IPS DF 4.7 (cell line): Measurements from ENCODE around the gene CFAP251.
"Not testable (repeated sequence)": the region's sequence is repeated elsewhere in the genome, so short reads cannot be mapped to it uniquely, and the experiment has no call there.

ENCODE experiments used
- DNase-seq: peaks from one replicate; pipeline ENCODE4 v3.0.0-alpha.2; 2013; ENCODE audit warnings: low spot score; ENCODE audit errors: extremely low read depth

CFAP251 gene

DNA sequence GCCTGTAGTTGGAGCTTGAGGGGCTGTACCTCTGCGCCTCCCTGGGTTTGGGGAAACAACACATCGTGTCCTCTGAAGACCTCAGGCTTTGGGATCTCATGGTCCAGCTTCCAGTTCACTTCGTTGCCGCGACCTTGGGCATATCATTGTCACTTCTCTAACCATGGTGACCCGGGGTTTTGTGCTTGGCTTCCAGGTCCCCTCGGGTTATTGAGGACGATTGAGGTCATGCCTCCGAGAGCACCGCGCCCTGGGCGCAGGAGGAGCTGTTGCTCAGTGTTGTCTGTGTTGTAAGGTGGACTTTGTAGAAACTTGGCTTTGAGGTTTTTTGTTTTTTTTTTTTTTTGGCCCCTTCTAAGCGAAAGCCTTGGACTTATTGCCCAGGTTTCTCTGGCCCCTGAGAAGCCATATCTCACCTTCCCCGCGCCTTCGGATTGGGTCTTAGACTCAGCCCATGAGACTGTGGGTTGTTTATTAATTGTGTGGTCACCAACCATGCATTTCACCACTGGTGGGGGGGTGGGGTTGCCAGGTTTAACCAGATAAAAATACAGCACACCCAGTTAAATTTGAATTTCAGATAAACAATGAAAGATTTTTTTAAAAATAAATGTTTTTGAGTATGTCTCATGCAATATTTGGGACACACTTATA lies 105.9 kb downstream of the CFAP251 start:
- DNase-seq: no peak

DNA sequence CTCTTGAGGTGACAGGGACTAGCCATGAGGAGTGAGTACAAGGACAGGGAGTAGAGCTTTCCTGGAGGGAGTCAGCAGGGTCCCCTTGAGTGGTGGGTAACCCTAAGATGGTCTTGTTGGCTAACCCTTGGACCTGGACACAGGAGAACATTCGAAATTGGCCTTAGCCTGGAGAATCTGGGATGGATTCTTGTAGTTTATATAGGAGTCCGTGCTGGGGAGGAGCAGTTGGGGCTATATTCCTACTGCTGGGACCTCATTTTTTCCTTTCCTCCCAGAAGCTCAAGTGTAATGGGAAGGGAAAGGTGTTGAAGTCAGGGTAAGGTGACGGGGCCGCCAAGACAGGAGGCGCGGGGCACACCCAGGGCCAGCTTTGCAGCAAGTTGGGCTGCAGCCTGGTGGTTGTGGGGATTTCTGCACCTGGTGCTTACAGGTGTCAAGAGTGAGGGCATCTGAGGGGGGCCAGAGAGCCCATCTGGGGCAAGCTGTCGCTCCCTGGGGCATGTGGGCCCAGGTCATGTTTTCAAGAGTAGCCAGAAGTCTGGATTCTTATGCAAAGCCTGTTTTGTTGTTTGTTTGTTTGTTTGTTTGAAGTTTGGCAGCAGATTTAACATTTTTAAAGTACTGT lies 108.4 kb downstream of the CFAP251 start:
- no peak for DNase-seq

DNA sequence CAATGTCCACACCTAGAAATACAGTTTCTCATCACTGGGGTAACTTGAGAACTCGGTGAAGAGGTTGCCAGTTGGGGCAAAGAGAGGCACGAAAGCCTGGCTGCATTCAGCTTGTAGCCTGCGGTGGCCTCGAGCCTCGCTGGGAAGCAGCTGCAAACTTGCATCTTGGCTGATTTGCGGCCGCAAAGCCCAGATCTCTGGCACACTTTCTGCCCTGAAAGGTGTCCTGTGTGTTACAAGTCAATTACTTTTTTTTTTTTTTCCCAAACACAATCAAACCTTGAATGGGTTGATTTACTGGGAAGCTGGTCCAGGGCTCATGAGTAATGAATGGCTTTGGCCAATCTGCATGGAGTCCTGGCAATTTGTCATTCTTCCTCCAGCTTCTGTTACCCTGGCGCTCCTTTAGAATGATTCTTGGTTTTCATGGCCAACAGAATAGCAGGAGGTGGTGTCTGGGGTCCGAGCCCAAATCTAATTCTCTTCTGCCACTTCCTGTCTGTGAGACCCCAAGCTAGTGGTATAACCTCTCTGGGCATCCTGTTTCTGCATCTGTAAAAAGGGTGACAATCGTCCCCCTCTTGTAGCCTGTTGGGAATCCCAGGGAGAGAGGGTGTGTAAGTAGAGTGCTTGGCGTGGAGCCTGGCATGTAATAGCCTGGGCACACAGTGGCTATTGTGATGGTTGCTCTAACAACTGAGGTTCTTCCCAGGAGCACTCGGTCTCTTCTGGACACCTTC lies 109.9 kb downstream of the CFAP251 start:
- DNase-seq: no peak

GRCh38 chr12:122028905-122029560 lies 110.6 kb downstream of the CFAP251 start:
- DNase-seq: no peak

DNA sequence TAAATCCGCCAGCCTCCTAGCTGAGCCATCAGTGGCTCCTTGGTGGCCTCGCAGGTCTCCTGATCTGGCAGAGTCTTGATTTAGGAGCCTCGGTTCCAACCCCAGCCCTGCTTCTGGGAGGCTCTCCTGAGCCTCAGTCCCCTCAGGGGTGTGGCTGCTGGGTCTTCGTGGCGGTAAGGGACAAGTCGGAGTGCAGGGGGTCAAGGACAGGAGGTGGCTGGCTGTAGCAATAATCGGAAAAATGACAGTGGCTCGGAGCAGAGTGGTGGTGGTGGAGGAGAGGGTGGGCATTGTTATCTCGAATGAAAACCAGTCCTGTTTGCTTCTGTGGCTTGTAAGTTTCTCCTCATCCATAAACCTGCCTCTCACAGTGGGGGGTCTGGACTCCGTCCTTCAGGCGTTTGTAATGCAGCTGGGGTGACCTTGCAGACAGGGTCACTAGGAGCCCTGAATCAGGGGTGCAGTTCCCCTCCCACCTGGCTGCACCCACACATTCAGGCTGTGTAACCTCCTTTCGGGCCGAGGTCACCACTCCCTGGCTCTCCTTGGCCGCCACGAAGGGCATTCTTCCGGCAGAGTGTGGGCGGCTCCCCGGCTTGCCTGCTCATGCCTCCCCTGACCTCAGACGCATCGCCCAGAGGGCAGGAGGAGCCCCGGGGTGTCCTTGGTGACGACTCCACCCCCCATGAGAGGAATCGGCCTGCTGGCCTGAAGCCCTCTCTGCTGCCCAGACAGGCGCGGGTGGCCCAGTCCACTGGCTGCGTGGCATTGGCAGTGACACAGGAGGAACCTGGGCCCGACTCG lies 111.4 kb downstream of the CFAP251 start:
- no peak for DNase-seq

GRCh38 chr12:122030424-122031035 lies 112.1 kb downstream of the CFAP251 start:
- DNase-seq: no peak

- peak; percentile 30 for DNase-seq
Measured at GRCh38 chr12:122031342-122032216, 113.2 kb downstream of the CFAP251 start.

GRCh38 chr12:122032580-122032979 lies 114.2 kb downstream of the CFAP251 start:
- DNase-seq: no peak

- DNase-seq: no peak
Measured at GRCh38 chr12:122035292-122035691, 116.9 kb downstream of the CFAP251 start.

GRCh38 chr12:122036153-122036552 lies 117.8 kb downstream of the CFAP251 start:
- DNase-seq: no peak

DNA sequence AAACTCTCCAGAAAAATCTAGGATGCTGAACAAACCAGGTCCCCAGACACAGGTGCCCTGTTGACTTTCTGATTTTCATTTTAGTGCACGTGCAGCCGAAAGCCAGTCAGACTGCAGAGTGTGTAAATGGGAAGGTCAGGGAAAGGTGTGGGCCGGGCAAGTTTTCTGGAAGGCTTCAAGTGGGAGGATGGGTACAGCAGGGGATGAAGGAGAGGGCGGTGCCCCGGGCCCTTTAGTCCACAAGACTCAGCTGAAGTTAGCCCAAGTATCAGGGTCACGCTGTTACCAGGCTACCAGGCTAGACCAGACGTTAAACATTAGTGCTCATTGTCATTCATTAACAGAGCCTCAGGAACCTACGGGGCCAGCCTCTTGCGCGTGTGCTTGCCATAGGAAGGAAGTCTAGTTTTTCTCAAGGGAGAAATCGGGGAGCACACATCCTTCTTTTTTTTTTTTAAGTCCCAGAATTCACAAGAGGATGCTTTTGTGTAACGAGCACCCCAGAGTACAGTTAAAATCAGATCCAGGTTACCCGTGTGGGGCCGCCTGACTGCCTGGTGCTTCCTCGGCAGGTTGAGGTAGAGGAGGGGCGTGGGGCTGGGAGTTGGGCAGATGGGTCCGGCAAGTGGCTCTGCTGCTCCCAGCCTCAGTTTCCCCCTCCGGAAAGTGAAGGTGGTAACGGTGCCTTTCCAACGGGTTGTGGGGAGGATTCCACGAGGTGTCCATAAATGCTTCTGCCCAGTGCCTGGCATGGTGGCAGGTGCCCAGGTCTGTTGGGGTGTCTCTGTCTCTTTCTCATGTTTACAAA lies 122.4 kb downstream of the CFAP251 start:
- no peak for DNase-seq

- DNase-seq: not testable (repeated sequence)
Measured at GRCh38 chr12:122041458-122041857, 123.1 kb downstream of the CFAP251 start.

GRCh38 chr12:122042910-122043309 lies 124.5 kb downstream of the CFAP251 start:
- no peak for DNase-seq

GRCh38 chr12:122043476-122043875 lies 125.1 kb downstream of the CFAP251 start:
- no peak for DNase-seq

- DNase-seq: no peak
Measured at GRCh38 chr12:122045262-122045661, 126.9 kb downstream of the CFAP251 start.

GRCh38 chr12:122046145-122046544 lies 127.8 kb downstream of the CFAP251 start:
- no peak for DNase-seq

DNA sequence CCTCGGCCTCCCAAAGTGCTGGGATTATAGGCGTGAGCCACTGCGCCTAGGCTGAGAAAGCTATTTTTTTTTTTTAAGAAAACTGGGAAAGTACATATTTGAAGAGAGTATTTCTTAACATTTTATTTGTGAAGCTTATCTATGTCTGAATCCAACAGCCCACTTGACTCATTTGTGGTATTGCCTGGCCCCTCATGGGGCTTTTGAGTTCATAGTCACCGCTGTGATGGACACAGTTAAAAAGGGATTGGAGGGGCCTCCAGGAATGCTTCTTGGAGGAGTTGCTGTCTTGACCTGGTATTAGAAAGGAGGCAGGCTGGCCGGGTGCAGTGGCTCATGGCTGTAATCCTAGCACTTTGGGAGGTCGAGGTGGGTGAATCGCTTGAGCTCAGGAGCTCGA lies 129.8 kb downstream of the CFAP251 start:
- no peak for DNase-seq

GRCh38 chr12:122049827-122050226 lies 131.4 kb downstream of the CFAP251 start:
- DNase-seq: no peak

GRCh38 chr12:122050706-122051105 lies 132.3 kb downstream of the CFAP251 start:
- no peak for DNase-seq
